Astrocyte (in vitro differentiated cells and primary cell): ENCODE data around the gene EML1. TPM values are rescaled to one million over a fixed set of nuclear protein-coding genes. Genes with fewer than 3 reads are reported as not detected.

Experiments
- DNase-seq: peaks from one replicate; pipeline ENCODE4 v3.0.0-alpha.2; 2010; ENCODE audit warnings: low read depth
- FAIRE-seq: peaks from 2 replicates; lab custom pipeline; 2011; peaks lifted over from hg19 to GRCh38; lab: Jason Lieb, UNC
- H2AFZ ChIP-seq: 2 replicates; pipeline ENCODE4 v1.6.0; 2012; ENCODE audit warnings: low read depth, low read length, inconsistent platforms
- H3K27ac ChIP-seq: 2 replicates; pipeline ENCODE4 v1.5.1; 2011; ENCODE audit warnings: low read depth, low read length, inconsistent platforms
- H3K27me3 ChIP-seq: 2 replicates; pipeline ENCODE4 v1.6.0; 2011; ENCODE audit warnings: low read length, inconsistent platforms; ENCODE audit not compliant: insufficient read depth
- H3K36me3 ChIP-seq: 2 replicates; pipeline ENCODE4 v1.5.1; 2011; ENCODE audit warnings: low read length, inconsistent platforms; ENCODE audit not compliant: insufficient read depth
- H3K4me1 ChIP-seq: 2 replicates; pipeline ENCODE4 v1.5.1; 2011; ENCODE audit warnings: low read length, inconsistent platforms; ENCODE audit not compliant: insufficient read depth
- H3K4me2 ChIP-seq: 2 replicates; pipeline ENCODE4 v1.6.0; 2012; ENCODE audit warnings: low read length, inconsistent platforms
- H3K4me3 ChIP-seq: 2 replicates; pipeline ENCODE4 v1.5.1; 2011; ENCODE audit warnings: low read depth, mild to moderate bottlenecking, low read length, inconsistent platforms; ENCODE audit not compliant: insufficient read depth
- H3K79me2 ChIP-seq: 2 replicates; pipeline ENCODE4 v1.6.0; 2012; ENCODE audit warnings: mild to moderate bottlenecking, low read length, inconsistent platforms; ENCODE audit not compliant: insufficient read depth
- H3K9ac ChIP-seq: 2 replicates; pipeline ENCODE4 v1.6.0; 2012; ENCODE audit warnings: mild to moderate bottlenecking, low read length, inconsistent platforms
- H3K9me3 ChIP-seq: 2 replicates; pipeline ENCODE4 v1.5.1; 2012; ENCODE audit warnings: low read depth, mild to moderate bottlenecking, low read length, inconsistent platforms; ENCODE audit not compliant: insufficient read depth
- H4K20me1 ChIP-seq: 2 replicates; pipeline ENCODE4 v1.6.0; 2012; ENCODE audit warnings: low read length, inconsistent platforms; ENCODE audit not compliant: insufficient read depth
- H3K27ac Mint-ChIP-seq: one replicate; pipeline ENCODE4 v1.8.0; 2021; ENCODE audit warnings: mild to moderate bottlenecking, mixed read lengths; ENCODE audit not compliant: unreplicated experiment
- H3K27me3 Mint-ChIP-seq: one replicate; pipeline ENCODE4 v1.8.0; 2021; ENCODE audit warnings: low read depth, mixed read lengths; ENCODE audit not compliant: unreplicated experiment
- H3K36me3 Mint-ChIP-seq: one replicate; pipeline ENCODE4 v1.8.0; 2021; ENCODE audit warnings: low read depth, mixed read lengths; ENCODE audit not compliant: unreplicated experiment
- H3K4me1 Mint-ChIP-seq: one replicate; pipeline ENCODE4 v1.8.0; 2021; ENCODE audit warnings: low read depth, mixed read lengths; ENCODE audit not compliant: unreplicated experiment
- H3K4me3 Mint-ChIP-seq: one replicate; pipeline ENCODE4 v1.8.0; 2021; ENCODE audit warnings: mild to moderate bottlenecking, moderate library complexity, mixed read lengths; ENCODE audit not compliant: unreplicated experiment
- H3K9me3 Mint-ChIP-seq: one replicate; pipeline ENCODE4 v1.8.0; 2021; ENCODE audit warnings: mild to moderate bottlenecking, mixed read lengths; ENCODE audit not compliant: unreplicated experiment
- EZH2 ChIP-seq: IDR thresholded peaks from 2 replicates; pipeline ENCODE4 v1.6.1; 2012; ENCODE audit warnings: mild to moderate bottlenecking, low read length, inconsistent platforms; ENCODE audit not compliant: insufficient read depth
- total RNA-seq: library from RNA; stranded (reverse); gene quantifications from 2 replicates; pipeline ENCODE4 v1.2.1, GENCODE V29; 2021
- TF ChIP-seq, protein P1 (sequence below): IDR thresholded peaks from 2 replicates; pipeline ENCODE4 v1.5.1; 2011; ENCODE audit warnings: low read depth, mild to moderate bottlenecking, inconsistent platforms, low read length, moderate library complexity; ENCODE audit not compliant: insufficient read depth

EML1 gene
- total RNA-seq, 1 donor from 2014 or later: 17.1 TPM

DNA sequence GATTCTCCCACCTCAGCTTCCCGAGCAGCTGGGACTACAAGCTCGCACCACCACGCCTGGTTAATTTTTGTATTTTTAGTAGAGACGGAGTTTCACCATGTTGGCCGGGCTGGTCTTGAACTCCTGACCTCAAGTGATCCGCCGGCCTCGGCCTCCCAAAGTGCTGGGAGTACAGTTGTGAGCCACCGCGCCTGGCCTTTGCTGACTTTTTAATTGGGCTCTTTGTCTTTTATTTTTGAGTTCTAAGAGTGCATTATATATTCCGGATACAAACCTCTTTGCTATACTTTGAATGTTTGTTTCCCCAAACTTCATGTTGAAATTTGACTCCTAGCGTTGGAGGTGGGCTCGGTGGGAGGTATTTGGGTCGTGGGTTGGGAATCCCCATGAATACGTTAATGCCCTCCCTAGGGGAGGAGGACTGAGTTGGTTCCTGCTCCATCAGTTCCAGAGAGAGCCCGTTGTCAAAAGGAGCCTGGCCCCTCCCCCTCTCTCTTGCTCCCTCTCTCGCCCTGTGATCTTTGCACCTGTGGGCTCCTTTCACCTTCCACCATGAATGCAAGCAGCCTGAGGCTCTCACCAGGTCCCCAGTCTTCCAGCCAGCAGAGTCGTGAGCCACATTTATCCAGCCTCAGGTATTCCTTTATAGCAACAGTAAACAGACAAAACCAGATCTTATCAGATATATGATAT is 168.8 kb downstream of the EML1 start:
- no peaks in the 10 kb centered on the region for H4K20me1 ChIP-seq
- H3K4me3 Mint-ChIP-seq: no peak overlapping the region
- peaks cover 2% of the 10 kb centered on the region for H3K4me1 Mint-ChIP-seq
- no peak overlapping the region for H3K4me2 ChIP-seq
- no peaks in the 10 kb centered on the region for H3K4me1 ChIP-seq
- no peaks in the 10 kb centered on the region for H3K79me2 ChIP-seq
- peaks cover 5% of the 10 kb centered on the region for H3K27me3 ChIP-seq
- no peaks in the 10 kb centered on the region for H3K9me3 Mint-ChIP-seq
- H3K9me3 ChIP-seq: no peaks in the 10 kb centered on the region
- H3K27ac Mint-ChIP-seq: no peak overlapping the region
- H2AFZ ChIP-seq: no peak overlapping the region
- no peaks in the 10 kb centered on the region for H3K36me3 ChIP-seq
- no peak overlapping the region for H3K9ac ChIP-seq
- no peak overlapping the region for H3K27ac ChIP-seq
- H3K4me3 ChIP-seq: no peak overlapping the region
- peaks cover 18% of the 10 kb centered on the region for H3K27me3 Mint-ChIP-seq
- TF ChIP-seq EZH2: no peak
- no peak for DNase-seq
- peaks cover 1% of the 10 kb centered on the region for H3K36me3 Mint-ChIP-seq
- no peak for FAIRE-seq

DNA sequence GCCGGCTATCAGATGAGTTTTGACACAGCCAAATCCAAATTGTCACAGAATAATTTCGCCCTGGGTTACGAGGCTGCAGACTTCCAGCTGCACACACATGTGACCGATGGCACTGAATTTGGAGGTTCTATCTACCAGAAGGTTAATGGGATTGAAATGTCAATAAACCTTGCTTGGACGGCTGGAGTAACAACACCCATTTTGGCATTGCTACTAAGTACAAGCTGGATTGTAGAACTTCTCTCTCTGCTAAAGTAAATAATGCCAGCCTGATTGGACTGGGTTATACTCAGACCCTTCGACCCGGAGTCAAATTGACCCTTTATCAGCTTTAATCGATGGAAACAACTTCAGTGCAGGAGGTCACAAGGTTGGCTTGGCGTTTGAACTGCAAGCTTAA is 171.8 kb downstream of the EML1 start:
- Histone ChIP-seq H2AFZ (no peak overlapping the region), H3K79me2 (no peaks in the 10 kb centered on the region), H3K4me3 (no peak overlapping the region), H3K9ac (no peak overlapping the region), H3K27me3 (no peaks in the 10 kb centered on the region), H3K9me3 (no peaks in the 10 kb centered on the region), H4K20me1 (no peaks in the 10 kb centered on the region), H3K36me3 (no peaks in the 10 kb centered on the region), H3K4me2 (no peak overlapping the region), H3K4me1 (peaks cover 23% of the 10 kb centered on the region), H3K27ac (no peak overlapping the region)
- peaks cover 16% of the 10 kb centered on the region for H3K4me1 Mint-ChIP-seq
- DNase-seq: no peak
- no peak overlapping the region for H3K4me3 Mint-ChIP-seq
- H3K36me3 Mint-ChIP-seq: peaks cover 1% of the 10 kb centered on the region
- H3K27me3 Mint-ChIP-seq: peaks cover 18% of the 10 kb centered on the region
- no peak for FAIRE-seq
- H3K27ac Mint-ChIP-seq: no peak overlapping the region
- H3K9me3 Mint-ChIP-seq: no peaks in the 10 kb centered on the region
- no peak for TF ChIP-seq EZH2
- TF ChIP-seq, protein P1, sequence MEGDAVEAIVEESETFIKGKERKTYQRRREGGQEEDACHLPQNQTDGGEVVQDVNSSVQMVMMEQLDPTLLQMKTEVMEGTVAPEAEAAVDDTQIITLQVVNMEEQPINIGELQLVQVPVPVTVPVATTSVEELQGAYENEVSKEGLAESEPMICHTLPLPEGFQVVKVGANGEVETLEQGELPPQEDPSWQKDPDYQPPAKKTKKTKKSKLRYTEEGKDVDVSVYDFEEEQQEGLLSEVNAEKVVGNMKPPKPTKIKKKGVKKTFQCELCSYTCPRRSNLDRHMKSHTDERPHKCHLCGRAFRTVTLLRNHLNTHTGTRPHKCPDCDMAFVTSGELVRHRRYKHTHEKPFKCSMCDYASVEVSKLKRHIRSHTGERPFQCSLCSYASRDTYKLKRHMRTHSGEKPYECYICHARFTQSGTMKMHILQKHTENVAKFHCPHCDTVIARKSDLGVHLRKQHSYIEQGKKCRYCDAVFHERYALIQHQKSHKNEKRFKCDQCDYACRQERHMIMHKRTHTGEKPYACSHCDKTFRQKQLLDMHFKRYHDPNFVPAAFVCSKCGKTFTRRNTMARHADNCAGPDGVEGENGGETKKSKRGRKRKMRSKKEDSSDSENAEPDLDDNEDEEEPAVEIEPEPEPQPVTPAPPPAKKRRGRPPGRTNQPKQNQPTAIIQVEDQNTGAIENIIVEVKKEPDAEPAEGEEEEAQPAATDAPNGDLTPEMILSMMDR: no peak

DNA sequence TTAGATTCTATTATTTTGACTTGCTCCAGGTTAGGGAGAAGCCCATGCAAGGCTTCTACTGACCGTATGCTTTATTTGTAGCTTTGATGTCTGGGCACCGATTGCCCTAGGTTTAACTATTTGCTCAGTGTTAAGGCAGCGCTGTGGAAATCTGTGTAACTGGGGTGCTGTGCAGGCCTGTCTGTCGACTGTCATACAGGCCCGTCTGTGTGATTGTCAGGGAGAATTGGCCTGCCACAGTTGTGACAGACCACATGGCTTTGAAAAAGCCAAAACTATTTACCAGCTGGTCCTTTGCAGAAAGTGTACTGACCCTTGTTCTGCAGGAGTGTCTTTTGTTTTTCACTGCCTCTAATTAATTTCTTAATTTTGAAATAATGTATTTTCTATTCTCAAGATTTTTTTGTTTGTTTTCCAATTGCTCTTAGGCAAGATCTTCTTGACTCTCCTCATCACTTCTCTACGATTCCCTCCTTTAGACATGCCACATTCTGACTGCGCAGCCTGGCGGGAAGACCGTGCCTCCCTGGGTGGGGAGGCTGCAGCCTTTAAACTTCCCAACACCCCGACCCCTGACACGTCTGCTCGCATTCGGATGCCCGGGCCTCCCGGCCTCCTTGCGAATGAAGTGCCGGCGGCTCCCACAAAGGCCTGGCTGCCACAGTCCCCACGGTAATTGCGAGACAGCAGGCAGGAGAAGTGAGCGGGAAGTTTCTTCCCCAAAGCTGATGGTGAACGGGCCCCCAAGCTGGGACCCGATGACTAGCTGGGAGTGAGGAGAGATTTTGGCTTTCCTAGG is 173.0 kb downstream of the EML1 start:
- Histone ChIP-seq H3K27ac (no peak overlapping the region), H3K27me3 (no peaks in the 10 kb centered on the region), H2AFZ (no peak overlapping the region), H3K79me2 (no peaks in the 10 kb centered on the region), H3K4me2 (no peak overlapping the region), H3K36me3 (no peaks in the 10 kb centered on the region), H3K4me1 (peaks cover 23% of the 10 kb centered on the region), H3K9me3 (no peaks in the 10 kb centered on the region), H4K20me1 (no peaks in the 10 kb centered on the region), H3K4me3 (no peak overlapping the region), H3K9ac (no peak overlapping the region)
- H3K27ac Mint-ChIP-seq: no peak overlapping the region
- no peak for TF ChIP-seq EZH2
- TF ChIP-seq, protein P1: no peak
- FAIRE-seq (no peak), DNase-seq (no peak)
- H3K36me3 Mint-ChIP-seq: peaks cover 4% of the 10 kb centered on the region
- H3K4me3 Mint-ChIP-seq: no peak overlapping the region
- peaks cover 16% of the 10 kb centered on the region for H3K4me1 Mint-ChIP-seq
- peaks cover 19% of the 10 kb centered on the region for H3K27me3 Mint-ChIP-seq
- H3K9me3 Mint-ChIP-seq: peaks cover 4% of the 10 kb centered on the region
